Stimulated activated CD4-positive, alpha-beta T cell treated with anti-CD3 and anti-CD28 coated beads, Interleukin-4, amount 100 ng/mL, for 48 hours (primary cell): ENCODE results near the gene MRPL28.
A peak's percentile ranks its signal among the peaks of the same experiment; 100 is the strongest.
"Not testable (repeated sequence)": the region's sequence is repeated elsewhere in the genome, so short reads cannot be mapped to it uniquely, and the experiment has no call there.

Experiments used
- DNase-seq, 2 donors: peaks; one replicate each; pipeline ENCODE4 v3.0.0-alpha.2; 2020; ENCODE audit warnings: low read depth in 2 of 2

The MRPL28 gene

DNA sequence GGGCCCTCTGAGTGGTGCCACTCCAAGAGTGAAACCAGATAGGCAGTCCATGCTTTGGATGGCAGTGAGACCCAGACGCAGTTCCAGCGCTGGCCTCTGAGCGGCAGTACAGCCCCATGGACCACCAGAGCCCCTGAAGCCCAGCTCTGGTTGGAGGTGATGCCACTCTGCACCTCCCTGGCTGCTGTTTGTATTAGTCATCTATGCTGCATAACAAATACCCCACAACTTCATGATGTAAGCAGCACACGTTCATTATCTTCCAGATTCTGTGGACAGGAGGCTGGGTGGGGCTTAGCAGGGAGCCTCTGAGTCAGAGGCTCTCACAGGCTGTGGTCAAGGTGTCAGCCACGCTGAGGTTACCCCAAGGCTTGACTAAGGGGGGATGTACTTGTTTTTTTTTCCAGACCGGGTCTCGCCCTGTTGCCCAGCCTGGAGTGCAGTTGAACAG is 21.6 kb upstream of the MRPL28 start:
- DNase-seq = peak; percentile 73 to 76

DNA sequence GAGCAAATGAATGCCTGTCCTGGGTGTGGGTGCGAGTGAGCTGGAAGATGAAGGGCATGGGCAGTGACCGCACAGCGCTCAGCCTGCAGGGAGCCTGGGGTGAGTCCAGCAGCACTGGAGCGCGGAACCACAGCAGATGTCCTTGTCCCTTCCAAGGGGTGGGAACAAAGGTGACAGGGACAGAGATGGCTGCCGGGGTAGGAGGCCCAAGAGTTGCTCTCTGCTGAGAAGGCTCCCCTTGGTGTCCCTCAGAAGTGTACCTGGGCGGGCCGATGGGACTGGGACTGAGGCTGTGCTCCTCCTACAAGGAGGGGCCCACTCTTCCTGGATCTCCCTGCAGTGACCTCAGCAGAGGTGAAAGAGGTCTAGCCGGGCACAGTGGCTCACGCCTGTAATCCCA is 19.0 kb upstream of the MRPL28 start:
- no peak for DNase-seq

DNA sequence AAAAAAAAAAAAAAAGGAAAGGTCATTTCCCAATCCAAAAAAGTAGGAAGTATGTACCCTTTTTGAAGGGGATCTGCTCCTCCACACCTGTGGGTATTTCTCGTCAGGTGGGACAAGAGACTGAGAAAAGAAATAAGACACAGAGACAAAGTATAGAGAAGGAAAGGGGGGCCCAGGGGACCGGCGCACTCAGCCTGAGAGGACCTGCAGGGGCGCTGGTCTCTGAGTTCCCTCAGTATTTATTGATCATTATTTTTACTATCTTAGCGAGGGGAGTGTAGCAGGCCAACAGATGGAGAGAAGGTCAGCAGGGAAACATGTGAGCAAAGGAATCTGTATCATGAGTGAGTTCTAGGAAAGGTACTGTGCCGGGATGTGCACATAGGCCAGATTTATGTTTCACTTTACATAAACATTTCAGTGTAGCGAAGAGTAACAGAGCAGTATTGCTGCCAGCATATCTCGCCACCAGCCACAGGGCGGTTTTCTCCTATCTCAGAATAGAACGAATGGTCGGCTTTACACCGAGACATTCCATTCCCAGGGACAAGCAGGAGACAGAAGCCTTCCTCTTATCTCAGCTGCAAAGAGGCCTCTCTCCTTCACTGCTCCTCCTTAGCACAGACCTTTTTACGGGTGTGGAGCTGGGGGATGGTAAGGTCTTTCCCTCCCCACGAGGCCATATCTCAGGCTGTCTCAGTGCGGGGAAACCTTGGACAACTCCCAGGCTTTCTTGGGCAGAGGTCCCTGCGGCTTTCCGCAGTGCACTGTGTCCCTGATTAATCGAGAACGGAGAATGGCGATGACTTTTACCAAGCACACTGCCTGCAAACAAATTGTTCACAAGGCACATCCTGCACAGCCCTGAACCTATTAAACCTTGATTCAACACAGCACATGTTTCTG is 17.7 kb upstream of the MRPL28 start:
- not testable (repeated sequence) for DNase-seq

DNA sequence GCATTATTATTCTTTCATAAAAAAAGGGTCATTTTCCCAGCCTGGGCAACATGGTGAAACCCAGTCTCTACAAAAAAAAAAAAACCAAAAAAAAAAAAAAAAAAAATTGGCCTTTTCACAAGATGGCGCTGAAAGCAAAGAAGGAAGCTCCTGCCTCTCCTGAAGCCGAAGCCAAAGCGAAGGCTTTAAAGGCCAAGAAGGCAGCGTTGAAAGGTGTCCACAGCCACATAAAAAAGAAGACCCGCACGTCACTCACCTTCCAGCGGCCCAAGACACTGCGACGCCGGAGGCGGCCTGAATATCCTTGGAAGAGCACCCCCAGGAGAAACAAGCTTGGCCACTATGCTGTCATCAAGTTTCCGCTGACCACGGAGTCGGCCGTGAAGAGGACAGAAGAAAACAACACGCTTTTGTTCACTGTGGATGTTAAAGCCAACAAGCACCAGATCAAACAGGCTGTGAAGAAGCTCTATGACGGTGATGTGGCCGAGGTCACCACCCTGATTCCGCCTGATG is 16.4 kb upstream of the MRPL28 start:
- DNase-seq = no peak

DNA sequence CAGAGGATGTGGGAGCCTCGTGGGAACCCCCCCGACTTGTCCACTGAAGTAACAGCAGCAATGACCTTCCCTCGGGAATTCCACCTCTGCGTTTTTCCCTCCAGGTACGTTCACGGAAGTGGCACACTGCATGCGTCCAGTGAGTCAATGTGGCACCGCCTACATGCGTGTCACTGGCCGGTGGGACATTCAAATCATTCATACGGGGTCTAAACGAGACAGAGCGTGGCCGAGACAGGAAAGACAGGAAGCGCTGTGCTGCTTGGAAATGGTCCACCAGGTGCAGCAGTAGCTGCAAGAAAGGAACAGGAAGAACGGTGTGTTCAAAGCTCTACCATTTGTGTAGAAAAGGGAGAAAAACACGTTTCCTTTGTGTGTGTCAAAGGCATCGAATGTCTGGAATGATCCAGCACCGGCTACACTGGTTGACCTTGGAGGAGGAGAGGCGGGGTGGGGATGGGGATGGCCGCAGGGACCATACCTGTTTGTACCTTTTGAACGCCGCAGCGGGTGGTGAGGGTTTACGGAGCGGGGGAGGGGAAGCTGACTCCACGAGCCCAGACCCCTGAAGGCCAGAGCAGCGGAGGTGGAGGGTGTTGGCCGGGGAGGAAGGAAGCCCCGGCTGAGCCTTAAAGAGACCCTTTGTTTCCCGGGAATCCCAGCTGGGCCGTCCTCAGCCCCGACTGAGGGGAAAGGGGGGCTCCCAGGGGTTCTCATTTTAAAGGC is 13.2 kb upstream of the MRPL28 start:
- DNase-seq = no peak

DNA sequence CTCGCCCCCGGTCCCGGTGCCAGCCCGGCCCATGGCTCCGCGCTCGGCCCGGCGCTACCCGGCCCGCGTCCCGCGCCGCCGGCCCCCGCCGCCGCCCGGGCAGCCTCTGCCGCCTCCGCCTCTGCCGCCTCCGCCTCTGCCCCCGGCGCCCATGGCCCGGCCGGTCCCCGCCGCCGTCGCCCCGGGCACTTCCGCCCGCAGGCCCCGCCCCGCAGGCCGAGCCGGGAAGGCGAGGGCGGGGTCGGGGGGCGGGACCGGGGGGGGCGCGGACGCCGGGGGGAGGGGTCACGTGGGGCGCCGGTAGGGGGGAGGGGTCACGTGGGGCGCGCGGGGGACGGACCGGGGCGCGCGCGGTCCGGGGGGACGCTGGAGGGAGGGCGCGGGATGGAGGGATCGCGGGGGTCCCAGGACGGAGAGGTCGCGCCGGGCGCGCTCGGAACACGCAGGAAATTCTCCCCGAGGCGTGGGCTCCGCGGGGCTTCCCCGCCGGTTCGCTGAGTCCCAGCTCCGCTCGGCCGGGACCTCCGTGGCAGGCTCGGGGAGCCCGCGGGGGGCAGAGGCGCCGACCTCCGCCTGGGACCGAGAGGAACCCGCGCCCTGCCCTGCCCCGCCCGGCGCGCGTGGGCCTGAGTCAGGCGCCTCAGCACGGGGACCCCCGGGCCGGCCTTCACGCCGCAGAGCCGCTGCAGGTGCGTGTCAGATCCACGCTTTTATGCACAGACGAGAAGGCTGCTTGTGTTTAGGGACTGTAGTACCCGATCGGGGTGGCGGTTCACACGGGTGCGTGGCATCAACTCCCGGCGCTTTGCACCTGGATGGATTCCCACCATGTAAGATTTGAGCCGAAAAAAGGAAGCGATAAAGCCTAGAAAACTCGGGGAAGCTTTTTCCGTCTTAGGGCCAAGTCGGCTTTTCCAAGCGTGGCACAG is 11.7 kb upstream of the MRPL28 start, which contains the start of gene PGAP6:
PGAP6 (minus strand) TSS at position 190 of the 929 bp plus-strand sequence; CDS start at position 33, 157 bp downstream.
- peak in 1 of 2 donors; percentile 62 for DNase-seq

DNA sequence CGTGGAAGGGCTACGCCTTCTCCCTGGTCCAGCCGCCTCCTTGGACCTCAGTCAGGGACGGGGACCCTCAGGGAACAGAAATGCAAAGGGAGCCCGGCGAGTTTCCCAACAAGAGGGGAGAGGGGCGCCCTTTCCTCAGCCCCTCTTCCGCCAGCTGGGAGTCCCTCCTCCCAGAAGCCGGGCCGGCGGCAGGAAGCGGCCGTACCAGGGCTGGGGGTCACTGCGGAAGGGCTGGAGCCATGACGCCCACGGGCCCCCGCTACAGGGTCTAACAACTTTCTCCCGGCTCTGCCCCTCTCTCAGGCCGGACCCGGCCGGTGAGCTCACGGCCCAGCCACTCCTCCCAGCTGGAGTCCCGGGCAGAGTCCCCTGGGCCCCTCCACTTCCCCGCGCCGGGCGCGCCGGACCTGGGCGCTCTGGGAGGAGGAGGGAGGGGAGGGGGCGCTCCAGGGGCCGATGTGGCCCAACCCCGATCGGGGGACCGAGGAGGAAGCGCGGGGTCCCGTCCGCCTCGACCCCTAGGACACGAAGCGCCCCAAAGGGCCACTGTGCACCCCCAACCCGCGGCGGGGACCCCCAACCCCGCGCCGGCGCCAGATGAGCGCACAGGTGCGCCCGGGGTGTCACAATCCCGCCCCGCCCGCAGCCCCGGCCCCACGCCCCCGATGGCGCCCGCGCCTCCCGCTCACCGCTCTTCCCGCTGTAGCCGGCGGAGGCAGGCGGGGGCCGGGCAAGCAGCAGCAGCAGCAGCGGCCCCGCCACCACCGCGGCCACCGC is 10.9 kb upstream of the MRPL28 start:
- no peak for DNase-seq

DNA sequence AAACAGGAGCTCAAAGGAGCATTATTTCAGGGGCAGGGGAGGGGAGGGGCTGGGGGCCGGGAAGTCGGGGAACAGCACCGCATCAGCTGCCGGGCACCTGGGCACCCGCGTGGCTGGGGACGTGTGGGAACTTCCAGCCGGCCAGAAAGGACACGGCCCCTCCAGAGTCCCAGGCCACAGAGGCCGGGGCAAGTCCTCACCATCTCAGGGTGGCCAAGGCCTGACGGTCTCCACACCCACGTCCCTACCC is 10.3 kb upstream of the MRPL28 start:
- DNase-seq = no peak

DNA sequence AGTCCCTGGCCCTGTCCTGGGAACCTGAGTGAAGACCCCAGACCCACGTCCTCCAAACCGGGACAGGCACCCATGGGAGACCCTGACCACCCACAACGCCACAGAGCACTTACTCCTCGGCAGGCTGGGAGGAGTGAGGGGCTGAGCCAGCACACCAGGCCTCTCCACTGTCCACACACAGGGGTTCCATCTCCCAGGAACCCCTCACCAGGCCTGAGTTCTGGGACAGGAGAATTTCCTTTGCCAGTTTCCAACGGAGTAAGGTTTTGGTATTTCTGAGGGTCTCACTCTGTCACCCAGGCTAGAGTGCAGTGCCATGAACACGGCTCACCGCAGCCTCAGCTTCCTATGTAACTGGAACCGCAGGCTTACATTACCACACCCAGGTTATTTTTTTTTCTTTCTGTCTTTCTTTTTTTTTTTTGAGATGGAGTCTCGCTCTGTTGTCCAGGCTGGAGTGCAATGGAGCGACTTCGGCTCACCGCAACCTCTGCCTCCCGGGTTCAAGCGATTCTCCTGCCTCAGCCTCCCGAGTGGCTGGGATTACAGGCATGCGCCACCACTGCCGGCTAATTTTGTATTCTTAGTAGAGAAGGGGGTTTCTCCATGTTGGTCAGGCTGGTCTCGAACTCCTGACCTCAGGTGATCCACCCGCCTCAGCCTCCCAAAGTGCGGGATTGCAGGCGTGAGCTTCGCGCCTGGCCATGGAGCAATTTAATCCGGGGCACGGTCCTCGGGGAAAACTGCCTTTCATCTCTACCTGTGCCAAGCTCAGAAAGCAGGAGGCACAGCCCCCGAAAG is 9.8 kb upstream of the MRPL28 start:
- no peak for DNase-seq

DNA sequence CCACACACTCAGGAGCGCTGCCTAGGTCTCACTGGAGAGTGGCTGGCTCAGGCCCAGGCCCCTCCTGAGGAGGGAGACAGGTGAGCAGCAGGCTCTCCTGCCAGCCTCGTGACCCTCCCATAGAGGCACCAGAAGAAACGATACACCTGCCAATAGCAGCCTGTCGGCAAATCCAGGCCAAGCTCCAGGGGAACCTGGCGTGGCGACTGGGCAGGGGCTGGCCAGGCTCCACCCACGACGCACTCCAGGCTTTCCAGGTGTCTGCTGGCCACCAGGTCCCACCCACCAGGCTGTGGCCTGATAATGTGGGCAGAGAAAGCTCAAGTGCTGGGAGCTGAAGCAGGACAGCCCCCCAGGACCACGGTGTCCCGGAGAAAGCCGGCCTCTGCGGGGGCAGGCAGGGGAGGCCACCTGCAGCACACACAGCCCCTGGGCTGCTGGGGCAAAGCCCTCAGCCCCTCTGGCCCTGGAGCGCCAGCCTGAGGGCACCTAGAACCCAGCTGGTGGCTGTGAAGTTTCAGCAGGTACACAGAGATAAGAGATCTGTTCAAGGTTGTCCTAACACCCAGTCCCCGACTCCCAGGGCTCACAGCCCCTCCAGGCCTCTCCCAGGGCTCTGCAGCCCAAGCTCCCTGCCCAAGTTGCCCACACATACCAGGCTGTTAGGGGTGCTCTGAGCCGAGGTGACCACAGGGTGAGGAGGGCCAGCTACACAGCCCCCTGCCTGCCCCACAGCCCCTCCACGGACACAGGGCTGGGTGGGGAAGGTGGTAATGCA is 9.0 kb upstream of the MRPL28 start:
- DNase-seq = no peak

DNA sequence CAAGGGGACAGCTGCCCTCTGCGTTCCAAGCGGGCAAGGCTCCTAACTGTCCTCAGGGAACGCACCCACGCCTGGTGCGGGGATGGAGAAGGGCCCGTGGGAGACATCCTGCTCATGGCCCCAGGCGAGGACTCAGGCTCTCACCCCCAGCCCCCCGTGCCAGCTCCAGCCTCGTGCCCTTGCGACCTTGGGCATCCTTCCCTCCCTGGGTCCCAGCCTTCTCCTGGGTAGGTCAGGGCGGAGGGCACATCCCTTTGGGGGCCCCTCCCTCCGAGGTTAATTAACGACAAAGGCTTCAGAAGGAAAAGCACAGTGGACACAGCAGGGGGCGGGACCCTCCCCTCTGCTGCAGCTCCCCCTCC is 8.5 kb upstream of the MRPL28 start:
- DNase-seq = no peak

DNA sequence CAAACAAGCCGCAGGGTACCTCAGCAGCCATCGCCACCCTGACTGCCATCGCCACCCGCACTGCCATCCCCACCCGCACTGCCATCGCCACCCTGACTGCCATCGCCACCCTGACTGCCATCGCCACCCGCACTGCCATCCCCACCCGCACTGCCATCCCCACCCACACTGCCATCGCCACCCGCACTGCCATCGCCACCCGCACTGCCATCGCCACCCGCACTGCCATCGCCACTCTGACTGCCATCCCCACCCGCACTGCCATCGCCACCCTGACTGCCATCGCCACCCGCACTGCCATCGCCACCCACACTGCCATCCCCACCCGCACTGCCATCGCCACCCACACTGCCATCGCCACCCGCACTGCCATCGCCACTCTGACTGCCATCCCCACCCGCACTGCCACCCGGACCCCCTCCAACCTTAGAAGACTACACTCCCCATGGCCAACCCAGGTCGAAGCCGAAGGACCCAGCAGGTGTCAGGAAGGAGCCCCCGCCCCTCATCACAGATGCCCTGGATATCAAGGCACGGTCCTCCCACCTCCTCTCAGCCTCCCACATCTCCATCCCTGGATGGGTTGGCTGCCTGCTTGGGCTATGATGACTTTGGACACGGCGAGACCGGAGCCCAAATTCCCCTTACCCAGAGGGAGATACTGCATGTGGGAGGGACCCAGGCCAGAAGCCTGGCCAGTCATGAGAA is 7.9 kb upstream of the MRPL28 start:
- DNase-seq = not testable (repeated sequence)

DNA sequence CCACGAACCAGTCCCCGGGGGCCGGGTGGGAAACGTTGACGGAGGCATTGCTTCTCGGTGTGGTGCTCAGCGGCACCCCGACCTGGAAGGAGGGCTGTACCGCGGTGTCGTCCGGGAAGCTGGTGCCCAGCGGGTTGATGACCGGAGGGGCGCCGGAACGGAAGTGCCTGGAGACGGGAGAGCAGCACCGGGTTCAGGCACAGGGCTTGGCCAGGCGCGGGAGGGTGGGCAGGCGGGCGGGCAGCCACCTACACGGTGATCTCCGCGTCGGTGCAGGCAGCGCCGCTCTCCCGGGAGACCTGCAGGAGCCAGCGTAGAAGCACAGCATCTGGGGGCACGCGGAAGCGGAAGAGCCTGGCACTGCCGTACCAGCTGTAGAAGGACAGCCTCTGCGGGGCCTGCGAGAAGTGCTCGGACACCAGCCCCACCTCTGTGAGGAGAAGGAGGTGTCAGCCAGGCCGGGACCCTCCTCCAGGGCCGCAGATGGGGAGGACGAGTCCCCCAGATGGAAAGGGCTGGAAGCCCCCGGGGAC is 7.1 kb upstream of the MRPL28 start:
- DNase-seq = no peak

DNA sequence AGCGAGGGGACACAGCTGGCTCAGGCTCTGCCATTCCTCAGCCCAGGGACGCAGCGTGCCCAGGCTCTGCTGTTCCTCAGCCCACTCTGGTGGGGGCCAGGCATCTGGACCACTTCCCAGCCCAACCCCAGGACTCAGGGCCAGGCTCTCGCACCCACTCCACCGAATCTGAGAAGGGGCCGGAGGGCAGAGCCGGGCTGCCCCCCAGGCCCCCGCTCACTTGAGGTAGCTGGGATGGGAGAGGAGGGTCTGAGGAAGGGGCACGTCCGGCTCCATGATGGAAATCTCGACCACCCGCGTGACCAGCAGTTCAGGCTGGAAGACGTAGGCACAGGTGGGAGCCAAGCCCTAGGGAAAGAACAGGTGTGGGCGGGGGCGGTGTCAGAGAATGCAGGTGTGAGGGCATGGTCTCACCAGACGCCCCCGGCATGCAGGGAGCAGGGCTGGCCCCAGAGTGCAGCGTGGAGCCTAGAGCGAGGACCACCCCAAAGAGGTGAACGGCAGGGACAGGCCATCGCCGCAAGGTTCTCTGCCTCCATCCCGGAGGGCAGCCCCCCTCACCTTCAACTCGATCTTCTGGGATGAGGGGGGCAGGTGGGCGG is 6.6 kb upstream of the MRPL28 start:
- DNase-seq = no peak

DNA sequence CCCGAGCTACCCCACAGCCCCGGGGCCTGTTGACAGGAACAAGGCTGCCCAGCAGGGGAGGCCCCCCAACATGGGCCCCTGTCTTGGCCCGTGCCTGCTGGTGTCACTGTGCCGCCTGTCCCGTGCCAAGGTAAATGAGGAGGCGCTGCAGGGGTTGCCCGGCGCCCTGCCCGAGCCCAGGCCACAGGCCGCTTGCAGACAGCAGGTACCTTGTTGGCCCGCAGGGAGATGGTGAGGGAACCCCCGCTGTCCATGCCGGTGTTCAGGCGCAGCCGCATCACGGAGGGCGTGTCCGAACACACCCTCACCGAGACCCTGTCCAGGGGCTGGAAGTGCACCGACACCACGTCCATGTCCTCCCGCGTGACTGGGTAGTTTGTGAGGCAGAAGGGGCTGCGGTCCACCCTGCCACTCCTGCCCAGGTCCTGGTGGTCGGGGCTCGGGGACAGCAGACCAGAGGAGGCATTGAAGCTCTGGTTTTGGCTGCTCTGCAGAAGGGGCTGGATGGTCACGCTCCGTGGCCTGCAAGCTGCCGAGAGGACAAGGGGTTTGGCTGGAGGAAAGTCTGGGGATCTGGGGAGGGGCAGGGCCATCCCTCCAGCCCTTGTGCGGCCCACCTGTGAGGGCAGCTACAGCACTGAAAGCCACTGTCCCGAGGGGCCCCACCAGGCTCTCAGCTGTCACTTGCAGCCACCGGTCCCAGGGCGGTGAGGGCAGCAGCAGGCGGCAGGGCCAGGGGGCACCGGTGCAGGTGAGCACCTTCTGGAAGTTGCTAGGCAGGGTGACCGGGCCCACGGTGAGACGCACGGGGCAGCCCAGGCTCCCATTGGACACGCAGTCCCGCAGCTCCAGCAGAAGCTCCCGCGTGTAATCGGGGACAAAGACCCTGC is 5.8 kb upstream of the MRPL28 start:
- no peak for DNase-seq

DNA sequence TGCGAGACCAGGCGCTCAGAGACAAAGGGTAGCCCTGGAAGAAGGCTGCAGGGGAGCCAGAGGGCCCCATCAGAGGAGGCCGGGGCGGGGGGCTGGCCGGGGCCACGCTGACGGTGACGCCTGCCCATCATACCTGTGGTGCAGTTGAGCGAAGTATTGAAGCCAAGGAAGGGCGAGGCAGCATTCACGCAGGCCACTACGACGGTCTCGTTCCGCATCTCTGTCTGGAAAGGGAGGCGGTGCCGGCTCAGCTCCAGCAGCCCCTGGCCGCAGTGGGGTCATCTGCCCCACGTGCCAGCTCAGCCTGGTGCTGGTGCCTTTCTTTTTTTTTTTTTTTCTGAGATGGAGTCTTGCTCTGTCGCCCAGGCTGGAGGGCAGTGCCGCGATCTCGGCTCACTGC is 4.9 kb upstream of the MRPL28 start:
- no peak for DNase-seq

DNA sequence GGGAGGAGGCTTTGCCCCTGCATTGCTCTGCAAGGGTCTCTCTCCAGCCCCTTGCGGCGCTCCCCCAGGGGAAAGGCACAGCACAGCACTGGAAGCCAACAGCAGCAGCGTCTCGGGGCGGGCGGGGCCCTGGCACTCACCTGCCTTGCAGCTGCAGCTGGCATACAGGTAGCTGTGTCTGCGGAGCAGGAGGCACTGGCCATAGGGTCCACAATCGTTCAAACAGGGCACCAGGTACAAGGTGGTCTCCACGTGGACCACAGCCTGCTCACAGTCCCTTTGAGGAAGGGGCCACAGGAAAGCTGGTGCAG is 4.2 kb upstream of the MRPL28 start:
- no peak for DNase-seq
